ENCODE measurements around the gene PDIA3. TPM values are rescaled to one million over a fixed set of nuclear protein-coding genes. Genes with fewer than 3 reads are reported as not detected.
A peak's percentile ranks its signal among the peaks of the same experiment; 100 is the strongest.

PDIA3 gene
- total RNA-seq, 2 experiments from 2014 or later = 82.1 to 293 TPM

DNA sequence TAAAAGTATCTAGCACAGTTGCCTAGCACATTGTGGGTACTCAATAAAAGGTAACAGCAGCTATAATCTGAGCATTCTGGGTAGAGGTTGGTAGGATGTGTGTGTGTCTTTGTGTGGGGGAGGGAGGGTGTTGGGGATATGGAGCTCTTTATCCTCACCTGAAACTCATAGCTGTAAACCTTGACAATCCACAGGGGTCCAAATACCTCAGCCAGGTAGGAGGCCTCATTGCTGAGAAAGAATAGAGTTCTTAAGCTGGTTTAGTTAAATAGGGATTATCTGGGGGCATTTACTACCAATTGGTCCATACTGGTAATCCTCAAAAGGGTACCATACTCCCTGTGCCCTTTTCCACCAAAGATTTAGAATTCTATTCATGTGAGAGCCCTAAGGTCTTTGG is 49.8 kb downstream of the PDIA3 start:
- H3K27ac ChIP-seq (ENCODE audit: low read depth, low read length, poor library complexity, severe bottlenecking) = peak overlapping the region; percentile 97
- no peak overlapping the region for H3K4me3 ChIP-seq (ENCODE audit: low read depth, low read length, poor library complexity, severe bottlenecking)
- H3K79me2 ChIP-seq (ENCODE audit: insufficient read depth, low read depth, low read length) = peaks cover 38% of the 10 kb centered on the region
- no peak for TF ChIP-seq EZH2phosphoT487 (IDR thresholded peaks at IDR 0.05; ENCODE audit: borderline replicate concordance, low read depth, low read length)
- TF ChIP-seq, protein P1, sequence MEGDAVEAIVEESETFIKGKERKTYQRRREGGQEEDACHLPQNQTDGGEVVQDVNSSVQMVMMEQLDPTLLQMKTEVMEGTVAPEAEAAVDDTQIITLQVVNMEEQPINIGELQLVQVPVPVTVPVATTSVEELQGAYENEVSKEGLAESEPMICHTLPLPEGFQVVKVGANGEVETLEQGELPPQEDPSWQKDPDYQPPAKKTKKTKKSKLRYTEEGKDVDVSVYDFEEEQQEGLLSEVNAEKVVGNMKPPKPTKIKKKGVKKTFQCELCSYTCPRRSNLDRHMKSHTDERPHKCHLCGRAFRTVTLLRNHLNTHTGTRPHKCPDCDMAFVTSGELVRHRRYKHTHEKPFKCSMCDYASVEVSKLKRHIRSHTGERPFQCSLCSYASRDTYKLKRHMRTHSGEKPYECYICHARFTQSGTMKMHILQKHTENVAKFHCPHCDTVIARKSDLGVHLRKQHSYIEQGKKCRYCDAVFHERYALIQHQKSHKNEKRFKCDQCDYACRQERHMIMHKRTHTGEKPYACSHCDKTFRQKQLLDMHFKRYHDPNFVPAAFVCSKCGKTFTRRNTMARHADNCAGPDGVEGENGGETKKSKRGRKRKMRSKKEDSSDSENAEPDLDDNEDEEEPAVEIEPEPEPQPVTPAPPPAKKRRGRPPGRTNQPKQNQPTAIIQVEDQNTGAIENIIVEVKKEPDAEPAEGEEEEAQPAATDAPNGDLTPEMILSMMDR (conservative IDR thresholded peaks at IDR 0.05; ENCODE audit: low read length) = no peak
- H4K20me1 ChIP-seq (ENCODE audit: insufficient read depth, low read length) = peaks cover 17% of the 10 kb centered on the region
- H3K4me2 ChIP-seq (ENCODE audit: low read length) = peak overlapping the region; percentile 97
- H3K9me2 ChIP-seq (ENCODE audit: insufficient read depth, low read length) = no peaks in the 10 kb centered on the region
- DNase-seq (ENCODE audit: low spot score) = no peak
- intact Hi-C loops (cut with micrococcal nuclease; ENCODE audit: unreplicated experiment) = no loop called here
- H2AFZ ChIP-seq (ENCODE audit: low read length) = no peak overlapping the region
- peaks cover 80% of the 10 kb centered on the region for H3K4me1 ChIP-seq (ENCODE audit: insufficient read depth, low read length, poor library complexity, severe bottlenecking)
- CTCF ChIA-PET (ENCODE audit: unreplicated experiment) = interaction anchor here (1.3 kb wide), 1 partner anchor 19 kb away, joined by 5 read pairs; the partner anchor contains the start of gene ELL3
- BruUV-seq (replicated peaks) = no TSS peak
- H3K36me3 ChIP-seq (ENCODE audit: insufficient read depth, low read length) = peaks cover 68% of the 10 kb centered on the region
- H3K9me3 ChIP-seq (ENCODE audit: low read length) = no peaks in the 10 kb centered on the region
- POLR2A ChIA-PET = interaction anchor here (0.5 to 2.9 kb wide), 7 partner anchors 8 to 163 kb away, joined by 3 to 14 read pairs (median 4); partner anchors contain the start of gene MFAP1

DNA sequence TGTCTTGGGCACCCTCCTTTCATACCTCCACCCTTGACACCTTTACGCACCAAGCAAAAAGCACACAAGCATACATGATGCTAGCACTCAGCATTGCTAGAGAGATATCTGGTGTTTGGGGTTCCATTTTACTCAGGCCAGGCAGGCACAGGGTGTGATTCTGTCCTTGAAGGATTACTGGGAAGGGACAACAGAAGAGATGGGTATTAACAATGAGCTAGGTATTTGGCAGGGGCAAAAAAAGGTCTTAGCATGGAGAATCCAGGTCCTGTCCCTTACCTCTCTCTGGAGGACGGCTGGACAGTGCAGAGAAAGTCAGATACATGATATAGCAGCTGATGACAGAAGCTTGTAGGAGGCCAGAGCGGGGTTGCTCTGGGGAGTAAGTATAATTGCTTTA is 50.3 kb downstream of the PDIA3 start:
- H3K36me3 ChIP-seq (ENCODE audit: insufficient read depth, low read length) = peaks cover 74% of the 10 kb centered on the region
- H3K27ac ChIP-seq (ENCODE audit: low read depth, low read length, poor library complexity, severe bottlenecking) = peak overlapping the region; percentile 97
- no peaks in the 10 kb centered on the region for H3K9me2 ChIP-seq (ENCODE audit: insufficient read depth, low read length)
- H3K4me3 ChIP-seq (ENCODE audit: low read depth, low read length, poor library complexity, severe bottlenecking) = no peak overlapping the region
- no peak for DNase-seq (ENCODE audit: low spot score)
- ChIA-PET CTCF (ENCODE audit: unreplicated experiment) (interaction anchor here (0.6 kb wide), 1 partner anchor 26 kb away, joined by 3 read pairs; no protein-coding TSS in a partner anchor), POLR2A (interaction anchor here (0.6 to 2.9 kb wide), 8 partner anchors 8 to 162 kb away, joined by 3 to 14 read pairs (median 5); partner anchors contain the start of genes ELL3 and MFAP1)
- no peak for TF ChIP-seq EZH2phosphoT487 (IDR thresholded peaks at IDR 0.05; ENCODE audit: borderline replicate concordance, low read depth, low read length)
- TF ChIP-seq, protein P1 (conservative IDR thresholded peaks at IDR 0.05; ENCODE audit: low read length) = no peak
- H3K4me2 ChIP-seq (ENCODE audit: low read length) = peak overlapping the region; percentile 97; the same call in 1 of the 2 replicates
- H4K20me1 ChIP-seq (ENCODE audit: insufficient read depth, low read length) = peaks cover 19% of the 10 kb centered on the region
- no peaks in the 10 kb centered on the region for H3K9me3 ChIP-seq (ENCODE audit: low read length)
- BruUV-seq (replicated peaks) = no TSS peak
- intact Hi-C loops (cut with micrococcal nuclease; ENCODE audit: unreplicated experiment) = no loop called here
- peaks cover 79% of the 10 kb centered on the region for H3K4me1 ChIP-seq (ENCODE audit: insufficient read depth, low read length, poor library complexity, severe bottlenecking)
- H3K79me2 ChIP-seq (ENCODE audit: insufficient read depth, low read depth, low read length) = peaks cover 44% of the 10 kb centered on the region
- H2AFZ ChIP-seq (ENCODE audit: low read length) = no peak overlapping the region

Data from OCI-LY7 (cell line).